NB4 (cell line): ENCODE data around the gene RARA.

ENCODE experiments used
- CTCF ChIP-seq: IDR thresholded peaks from one replicate; pipeline ENCODE4 v1.5.1; 2012; ENCODE audit warnings: low read depth, low read length
- MAX ChIP-seq: IDR thresholded peaks from 2 replicates; pipeline ENCODE4 v1.6.1; 2011; ENCODE audit warnings: low read depth, low read length
- MYC ChIP-seq: IDR thresholded peaks from 2 replicates; pipeline ENCODE4 v1.6.1; 2011; ENCODE audit warnings: low read depth, low read length
- POLR2A ChIP-seq: IDR thresholded peaks from 2 replicates; pipeline ENCODE4 v1.6.1; 2011; ENCODE audit warnings: mild to moderate bottlenecking; ENCODE audit not compliant: insufficient read length; ENCODE audit errors: extremely low read depth

- TF ChIP-seq MAX = peak; percentile 33; the same call in 1 of the 2 replicates
- peak; percentile 74 for TF ChIP-seq CTCF
- TF ChIP-seq POLR2A = peak; percentile 39
- TF ChIP-seq MYC = no peak
Observed at GRCh38 chr17:40362696-40363110, 53.7 kb downstream of the RARA start.
